Measurements from ENCODE around the gene GPR150. TPM values are rescaled to one million over a fixed set of nuclear protein-coding genes. Genes with fewer than 3 reads are reported as not detected.

GPR150 gene
- polyA plus RNA-seq (2013, experiment 1 of 2), result not detected
- not detected for polyA plus RNA-seq (2013, experiment 2 of 2)

DNA sequence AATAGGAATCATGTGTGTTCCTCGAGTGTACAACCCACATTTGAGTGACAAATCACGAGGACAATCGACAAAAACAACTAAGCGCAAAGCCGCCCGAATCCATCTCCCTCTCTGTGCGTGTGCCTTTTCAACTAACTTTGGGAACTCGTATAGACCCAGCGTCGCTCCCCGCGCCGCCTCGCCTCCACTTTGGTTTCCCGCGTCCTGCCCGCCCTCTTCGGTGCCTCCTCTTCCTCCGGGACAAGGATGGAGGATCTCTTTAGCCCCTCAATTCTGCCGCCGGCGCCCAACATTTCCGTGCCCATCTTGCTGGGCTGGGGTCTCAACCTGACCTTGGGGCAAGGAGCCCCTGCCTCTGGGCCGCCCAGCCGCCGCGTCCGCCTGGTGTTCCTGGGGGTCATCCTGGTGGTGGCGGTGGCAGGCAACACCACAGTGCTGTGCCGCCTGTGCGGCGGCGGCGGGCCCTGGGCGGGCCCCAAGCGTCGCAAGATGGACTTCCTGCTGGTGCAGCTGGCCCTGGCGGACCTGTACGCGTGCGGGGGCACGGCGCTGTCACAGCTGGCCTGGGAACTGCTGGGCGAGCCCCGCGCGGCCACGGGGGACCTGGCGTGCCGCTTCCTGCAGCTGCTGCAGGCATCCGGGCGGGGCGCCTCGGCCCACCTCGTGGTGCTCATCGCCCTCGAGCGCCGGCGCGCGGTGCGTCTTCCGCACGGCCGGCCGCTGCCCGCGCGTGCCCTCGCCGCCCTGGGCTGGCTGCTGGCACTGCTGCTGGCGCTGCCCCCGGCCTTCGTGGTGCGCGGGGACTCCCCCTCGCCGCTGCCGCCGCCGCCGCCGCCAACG lies at the start of gene GPR150:
Gene GPR150 (plus strand): TSS at position 58 of the 840 bp plus-strand sequence. CDS start 189 bp downstream, at position 247.
- under 1% methylated on average over 85 of the region's 85 CpGs for WGBS
- Histone ChIP-seq H3K36me3 (ENCODE audit: insufficient read depth, low read length) (no peaks in the 10 kb centered on the region), H3K27ac (ENCODE audit: low read depth, low read length) (no peak within 1 kb of the TSS), H3K4me1 (ENCODE audit: insufficient read depth, low read length) (no peaks in the 10 kb centered on the region), H3K4me3 (ENCODE audit: low read length) (peak within 1 kb of the TSS; percentile 52), H3K9ac (ENCODE audit: low read depth, low read length) (peak within 1 kb of the TSS; percentile 57), H3K27me3 (ENCODE audit: insufficient read depth, low read length) (peaks cover 69% of the 10 kb centered on the region), H3K9me3 (ENCODE audit: insufficient read depth, low read depth, low read length) (no peaks in the 10 kb centered on the region)

- Histone ChIP-seq H3K4me1 (ENCODE audit: insufficient read depth, low read length) (no peaks in the 10 kb centered on the region), H3K27ac (ENCODE audit: low read depth, low read length) (no peak overlapping the region), H3K9ac (ENCODE audit: low read depth, low read length) (no peak overlapping the region), H3K27me3 (ENCODE audit: insufficient read depth, low read length) (no peaks in the 10 kb centered on the region), H3K4me3 (ENCODE audit: low read length) (no peak overlapping the region), H3K9me3 (ENCODE audit: insufficient read depth, low read depth, low read length) (no peaks in the 10 kb centered on the region), H3K36me3 (ENCODE audit: insufficient read depth, low read length) (peaks cover 27% of the 10 kb centered on the region)
- 100% methylated on average over 1 of the region's 2 CpGs for WGBS
Observed at GRCh38 chr5:95572016-95572415, 47.9 kb upstream of the GPR150 start.

GRCh38 chr5:95581576-95581975 lies 38.3 kb upstream of the GPR150 start:
- H3K27me3 ChIP-seq (ENCODE audit: insufficient read depth, low read length), result no peaks in the 10 kb centered on the region
- H3K9ac ChIP-seq (ENCODE audit: low read depth, low read length), result no peak overlapping the region
- H3K4me1 ChIP-seq (ENCODE audit: insufficient read depth, low read length), result no peaks in the 10 kb centered on the region
- H3K4me3 ChIP-seq (ENCODE audit: low read length), result no peak overlapping the region
- H3K36me3 ChIP-seq (ENCODE audit: insufficient read depth, low read length), result peaks cover 4% of the 10 kb centered on the region; the same call in 1 of the 2 replicates
- 83% methylated on average over 2 of the region's 2 CpGs for WGBS
- H3K27ac ChIP-seq (ENCODE audit: low read depth, low read length), result no peak overlapping the region
- no peaks in the 10 kb centered on the region for H3K9me3 ChIP-seq (ENCODE audit: insufficient read depth, low read depth, low read length)

DNA sequence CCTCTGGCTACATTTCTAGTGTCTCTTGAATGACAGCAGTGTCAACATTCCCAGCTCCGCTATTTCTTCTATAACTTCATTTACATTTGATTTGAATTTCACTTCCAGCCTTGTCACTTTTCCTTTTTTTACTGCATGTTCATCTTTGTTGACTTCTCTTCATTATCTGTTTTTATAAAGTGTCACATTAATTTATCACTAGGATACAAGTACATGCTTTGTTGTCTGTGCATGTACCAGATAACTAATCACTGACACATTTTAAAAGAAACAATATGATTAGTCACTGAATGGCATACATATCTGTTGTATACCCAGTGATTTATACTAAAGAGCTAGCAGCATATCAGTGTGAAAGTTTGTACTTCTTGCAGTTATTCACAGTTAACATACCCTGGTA lies 35.9 kb upstream of the GPR150 start:
- no peaks in the 10 kb centered on the region for H3K27me3 ChIP-seq (ENCODE audit: insufficient read depth, low read length)
- H3K9ac ChIP-seq (ENCODE audit: low read depth, low read length), result no peak overlapping the region
- H3K27ac ChIP-seq (ENCODE audit: low read depth, low read length), result no peak overlapping the region
- H3K9me3 ChIP-seq (ENCODE audit: insufficient read depth, low read depth, low read length), result no peaks in the 10 kb centered on the region
- peaks cover 4% of the 10 kb centered on the region; the same call in 1 of the 2 replicates for H3K36me3 ChIP-seq (ENCODE audit: insufficient read depth, low read length)
- H3K4me3 ChIP-seq (ENCODE audit: low read length), result no peak overlapping the region
- H3K4me1 ChIP-seq (ENCODE audit: insufficient read depth, low read length), result no peaks in the 10 kb centered on the region
- 98% methylated on average over 1 of the region's 1 CpG for WGBS

- H3K9ac ChIP-seq (ENCODE audit: low read depth, low read length), result no peak overlapping the region
- no peak overlapping the region for H3K4me3 ChIP-seq (ENCODE audit: low read length)
- no peaks in the 10 kb centered on the region for H3K27me3 ChIP-seq (ENCODE audit: insufficient read depth, low read length)
- H3K4me1 ChIP-seq (ENCODE audit: insufficient read depth, low read length), result no peaks in the 10 kb centered on the region
- WGBS, result 95% methylated on average over 1 of the region's 1 CpG
- H3K27ac ChIP-seq (ENCODE audit: low read depth, low read length), result no peak overlapping the region
- H3K9me3 ChIP-seq (ENCODE audit: insufficient read depth, low read depth, low read length), result no peaks in the 10 kb centered on the region
- 0 out of 2 replicates have a peak, but pooled peaks cover 5% of the 10 kb centered on the region for H3K36me3 ChIP-seq (ENCODE audit: insufficient read depth, low read length)
Observed at GRCh38 chr5:95590880-95591279, 29.0 kb upstream of the GPR150 start.

DNA sequence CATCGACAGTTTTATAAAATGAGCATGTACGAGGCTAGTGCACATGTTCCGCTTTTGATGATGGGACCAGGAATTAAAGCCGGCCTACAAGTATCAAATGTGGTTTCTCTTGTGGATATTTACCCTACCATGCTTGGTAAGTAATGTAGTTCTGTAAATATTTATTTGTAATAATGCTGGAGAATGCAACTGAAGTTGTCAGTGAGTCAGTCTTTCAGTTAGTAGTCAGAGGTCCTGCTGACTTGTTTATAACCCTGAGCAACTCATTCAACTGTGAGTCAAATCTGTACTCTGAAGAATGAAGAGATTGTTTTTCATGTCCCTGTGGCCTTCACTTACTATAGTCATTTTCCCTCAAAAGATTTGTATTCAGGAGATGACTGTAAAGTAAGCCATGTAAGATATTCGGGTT lies 28.4 kb upstream of the GPR150 start:
- Histone ChIP-seq H3K27me3 (ENCODE audit: insufficient read depth, low read length) (no peaks in the 10 kb centered on the region), H3K27ac (ENCODE audit: low read depth, low read length) (no peak overlapping the region), H3K9ac (ENCODE audit: low read depth, low read length) (no peak overlapping the region), H3K4me3 (ENCODE audit: low read length) (no peak overlapping the region), H3K36me3 (ENCODE audit: insufficient read depth, low read length) (0 out of 2 replicates have a peak, but pooled peaks cover 5% of the 10 kb centered on the region), H3K4me1 (ENCODE audit: insufficient read depth, low read length) (no peaks in the 10 kb centered on the region), H3K9me3 (ENCODE audit: insufficient read depth, low read depth, low read length) (no peaks in the 10 kb centered on the region)
- WGBS, result 95% methylated on average over 4 of the region's 5 CpGs

DNA sequence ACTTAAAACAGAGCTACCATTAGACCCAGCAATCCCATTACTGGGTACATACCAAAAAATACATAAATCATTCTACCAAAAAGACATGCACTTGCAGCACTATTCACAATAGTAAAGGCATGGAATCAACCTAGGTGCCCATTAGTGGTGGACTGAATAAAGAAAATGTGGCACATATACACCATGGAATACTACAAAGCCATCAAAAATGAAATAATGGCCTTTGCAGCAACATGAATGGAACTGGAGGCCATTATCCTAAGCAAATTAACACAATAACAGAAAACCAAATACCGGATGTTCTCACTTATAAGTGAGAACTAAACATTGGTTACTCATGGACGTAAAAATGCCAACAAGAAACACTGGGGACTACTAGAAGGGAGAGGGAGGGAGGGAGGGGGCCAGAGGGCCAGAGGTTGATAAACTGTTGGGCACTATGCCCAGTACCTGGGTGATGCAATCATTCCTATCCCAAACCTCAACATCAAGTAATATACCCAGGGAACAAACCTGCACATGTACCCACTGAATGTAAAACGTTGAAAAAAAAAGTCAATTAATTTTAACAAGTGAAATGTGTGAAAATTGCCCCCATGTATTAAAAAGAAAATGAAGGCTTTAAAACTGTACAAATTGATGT lies 24.5 kb upstream of the GPR150 start:
- no peaks in the 10 kb centered on the region for H3K4me1 ChIP-seq (ENCODE audit: insufficient read depth, low read length)
- H3K4me3 ChIP-seq (ENCODE audit: low read length), result no peak overlapping the region
- H3K9ac ChIP-seq (ENCODE audit: low read depth, low read length), result no peak overlapping the region
- WGBS, result 96% methylated on average over 3 of the region's 3 CpGs
- no peaks in the 10 kb centered on the region for H3K27me3 ChIP-seq (ENCODE audit: insufficient read depth, low read length)
- H3K27ac ChIP-seq (ENCODE audit: low read depth, low read length), result no peak overlapping the region
- no peaks in the 10 kb centered on the region for H3K9me3 ChIP-seq (ENCODE audit: insufficient read depth, low read depth, low read length)
- 0 out of 2 replicates have a peak, but pooled peaks cover 5% of the 10 kb centered on the region for H3K36me3 ChIP-seq (ENCODE audit: insufficient read depth, low read length)

DNA sequence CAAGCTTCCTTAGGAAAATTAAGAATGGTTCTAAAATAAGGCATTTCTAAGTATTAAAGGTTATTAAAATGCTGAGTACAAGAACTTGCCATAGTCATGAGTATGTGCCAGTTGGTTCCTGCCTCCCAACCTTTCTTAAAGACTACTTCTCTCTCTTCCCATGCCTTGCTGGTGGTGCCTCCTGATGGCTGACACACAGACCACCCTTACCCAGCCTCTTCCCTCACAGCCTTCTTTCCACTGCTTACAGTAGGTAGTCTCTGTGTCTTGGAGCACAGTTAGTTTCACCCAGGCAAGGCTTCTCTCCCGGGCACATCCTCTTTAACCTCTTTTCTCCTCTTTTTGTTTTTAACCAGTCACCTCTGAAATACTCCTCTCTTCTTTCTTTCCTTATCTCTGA lies 20.6 kb upstream of the GPR150 start:
- Histone ChIP-seq H3K27ac (ENCODE audit: low read depth, low read length) (no peak overlapping the region), H3K9ac (ENCODE audit: low read depth, low read length) (no peak overlapping the region), H3K27me3 (ENCODE audit: insufficient read depth, low read length) (no peaks in the 10 kb centered on the region), H3K9me3 (ENCODE audit: insufficient read depth, low read depth, low read length) (no peaks in the 10 kb centered on the region), H3K36me3 (ENCODE audit: insufficient read depth, low read length) (peaks cover 13% of the 10 kb centered on the region; the same call in 1 of the 2 replicates), H3K4me1 (ENCODE audit: insufficient read depth, low read length) (no peaks in the 10 kb centered on the region), H3K4me3 (ENCODE audit: low read length) (no peak overlapping the region)
- WGBS, result 96% methylated on average over 1 of the region's 1 CpG

GRCh38 chr5:95600557-95600956 lies 19.3 kb upstream of the GPR150 start:
- Histone ChIP-seq H3K36me3 (ENCODE audit: insufficient read depth, low read length) (peaks cover 13% of the 10 kb centered on the region; the same call in 1 of the 2 replicates), H3K27ac (ENCODE audit: low read depth, low read length) (no peak overlapping the region), H3K27me3 (ENCODE audit: insufficient read depth, low read length) (no peaks in the 10 kb centered on the region), H3K9me3 (ENCODE audit: insufficient read depth, low read depth, low read length) (no peaks in the 10 kb centered on the region), H3K4me3 (ENCODE audit: low read length) (no peak overlapping the region), H3K9ac (ENCODE audit: low read depth, low read length) (no peak overlapping the region), H3K4me1 (ENCODE audit: insufficient read depth, low read length) (no peaks in the 10 kb centered on the region)
- WGBS, result 92% methylated on average over 1 of the region's 1 CpG

DNA sequence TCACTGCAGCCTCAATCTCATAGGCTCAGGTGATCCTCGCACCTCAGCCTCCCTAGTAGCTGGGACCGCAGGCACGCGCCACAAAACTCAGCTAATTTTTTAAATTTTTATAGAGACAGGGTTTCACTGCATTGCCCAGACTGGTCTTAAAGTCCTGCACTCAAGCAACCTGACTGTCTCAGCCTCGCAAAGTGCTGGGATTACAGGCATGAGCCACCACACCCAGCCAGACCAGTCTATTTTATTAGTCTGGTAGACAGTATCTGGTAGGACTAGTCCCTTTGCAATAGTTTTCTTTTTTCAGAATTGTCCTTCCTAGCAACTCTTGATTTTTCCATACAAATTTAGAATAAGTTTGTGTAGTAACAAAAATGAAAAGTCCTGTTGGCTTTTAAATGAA lies 14.1 kb upstream of the GPR150 start:
- Histone ChIP-seq H3K4me1 (ENCODE audit: insufficient read depth, low read length) (no peaks in the 10 kb centered on the region), H3K36me3 (ENCODE audit: insufficient read depth, low read length) (peaks cover 12% of the 10 kb centered on the region; the same call in 1 of the 2 replicates), H3K27ac (ENCODE audit: low read depth, low read length) (no peak overlapping the region), H3K9ac (ENCODE audit: low read depth, low read length) (no peak overlapping the region), H3K4me3 (ENCODE audit: low read length) (no peak overlapping the region), H3K27me3 (ENCODE audit: insufficient read depth, low read length) (no peaks in the 10 kb centered on the region), H3K9me3 (ENCODE audit: insufficient read depth, low read depth, low read length) (no peaks in the 10 kb centered on the region)
- 95% methylated on average over 5 of the region's 5 CpGs for WGBS

DNA sequence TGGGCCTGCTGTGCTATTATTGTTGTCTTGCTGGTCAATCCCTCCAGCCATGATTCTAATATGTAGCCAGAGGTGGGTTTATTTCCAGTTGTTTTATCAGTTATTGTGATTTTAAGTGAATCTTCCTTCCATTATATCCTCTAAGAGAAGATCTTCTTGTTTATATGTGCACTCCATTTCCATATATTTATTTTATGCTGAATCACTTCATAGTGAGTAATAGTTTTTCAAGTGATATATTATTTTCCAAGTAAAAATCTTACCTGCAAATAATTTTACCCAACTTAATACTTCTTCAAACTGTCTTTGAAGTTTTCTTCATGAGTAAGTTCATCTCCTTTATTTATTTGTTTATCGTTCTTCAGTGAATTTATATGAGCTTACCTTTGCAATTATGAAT lies 13.5 kb upstream of the GPR150 start:
- WGBS, result no CpG with 5 or more reads among the region's 1 CpG
- Histone ChIP-seq H3K9ac (ENCODE audit: low read depth, low read length) (no peak overlapping the region), H3K9me3 (ENCODE audit: insufficient read depth, low read depth, low read length) (no peaks in the 10 kb centered on the region), H3K36me3 (ENCODE audit: insufficient read depth, low read length) (peaks cover 6% of the 10 kb centered on the region; the same call in 1 of the 2 replicates), H3K27me3 (ENCODE audit: insufficient read depth, low read length) (no peaks in the 10 kb centered on the region), H3K27ac (ENCODE audit: low read depth, low read length) (no peak overlapping the region), H3K4me1 (ENCODE audit: insufficient read depth, low read length) (no peaks in the 10 kb centered on the region), H3K4me3 (ENCODE audit: low read length) (no peak overlapping the region)
